ENCODE measurements around the gene TPD52L3. TPM values are rescaled to one million over a fixed set of nuclear protein-coding genes. Genes with fewer than 3 reads are reported as not detected.

Gene TPD52L3
- not detected in 2 replicates for total RNA-seq (2014; rRNA removed; shearing (Covaris generic))

- H3K27ac ChIP-seq, result no peak within 1 kb of the TSS
- H3K9me3 ChIP-seq (replicated peaks), result no peaks in the 10 kb centered on the region
- no peak for DNase-seq (ENCODE audit: low read depth in 1 of 2, low spot score in 2 of 2)
- no peak within 1 kb of the TSS for H3K4me3 ChIP-seq
- H3K36me3 ChIP-seq, result no peaks in the 10 kb centered on the region
- H3K27me3 ChIP-seq (replicated peaks), result no peaks in the 10 kb centered on the region
- H3K4me1 ChIP-seq (replicated peaks), result no peaks in the 10 kb centered on the region
These were observed at the start of gene TPD52L3 for GRCh38 chr9:6328103-6328502. Gene TPD52L3, plus strand, starts transcription at chr9:6328375. Its CDS starts 221 bp downstream, at chr9:6328596.

GRCh38 chr9:6301858-6302257, 26.3 kb upstream of the TPD52L3 start:
- H3K36me3 ChIP-seq, result no peaks in the 10 kb centered on the region
- DNase-seq (ENCODE audit: low read depth in 1 of 2, low spot score in 2 of 2), result no peak
- no peaks in the 10 kb centered on the region for H3K4me1 ChIP-seq (replicated peaks)
- H3K27me3 ChIP-seq (replicated peaks), result no peaks in the 10 kb centered on the region
- no peak overlapping the region for H3K27ac ChIP-seq
- H3K4me3 ChIP-seq, result no peak overlapping the region
- H3K9me3 ChIP-seq (replicated peaks), result no peaks in the 10 kb centered on the region

GRCh38 chr9:6302417-6302816, 25.8 kb upstream of the TPD52L3 start:
- Histone ChIP-seq H3K27ac (no peak overlapping the region), H3K4me3 (no peak overlapping the region), H3K27me3 (replicated peaks) (no peaks in the 10 kb centered on the region), H3K36me3 (no peaks in the 10 kb centered on the region), H3K9me3 (replicated peaks) (no peaks in the 10 kb centered on the region), H3K4me1 (replicated peaks) (no peaks in the 10 kb centered on the region)
- DNase-seq (ENCODE audit: low read depth in 1 of 2, low spot score in 2 of 2), result no peak

GRCh38 chr9:6304232-6304631, 23.9 kb upstream of the TPD52L3 start:
- H3K4me3 ChIP-seq, result no peak overlapping the region
- no peak for DNase-seq (ENCODE audit: low read depth in 1 of 2, low spot score in 2 of 2)
- H3K36me3 ChIP-seq, result no peaks in the 10 kb centered on the region
- no peaks in the 10 kb centered on the region for H3K9me3 ChIP-seq (replicated peaks)
- H3K27me3 ChIP-seq (replicated peaks), result no peaks in the 10 kb centered on the region
- no peak overlapping the region for H3K27ac ChIP-seq
- no peaks in the 10 kb centered on the region for H3K4me1 ChIP-seq (replicated peaks)

GRCh38 chr9:6305954-6306563, 22.1 kb upstream of the TPD52L3 start:
- H3K9me3 ChIP-seq (replicated peaks), result no peaks in the 10 kb centered on the region
- no peak for DNase-seq (ENCODE audit: low read depth in 1 of 2, low spot score in 2 of 2)
- no peaks in the 10 kb centered on the region for H3K27me3 ChIP-seq (replicated peaks)
- H3K36me3 ChIP-seq, result no peaks in the 10 kb centered on the region
- H3K4me3 ChIP-seq, result no peak overlapping the region
- H3K4me1 ChIP-seq (replicated peaks), result no peaks in the 10 kb centered on the region
- H3K27ac ChIP-seq, result no peak overlapping the region

- Histone ChIP-seq H3K4me1 (replicated peaks) (no peaks in the 10 kb centered on the region), H3K4me3 (no peak overlapping the region), H3K27ac (no peak overlapping the region), H3K27me3 (replicated peaks) (no peaks in the 10 kb centered on the region), H3K9me3 (replicated peaks) (no peaks in the 10 kb centered on the region), H3K36me3 (no peaks in the 10 kb centered on the region)
- DNase-seq (ENCODE audit: low read depth in 1 of 2, low spot score in 2 of 2), result no peak
These were observed 20.6 kb upstream of the TPD52L3 start for GRCh38 chr9:6307551-6308096.

- Histone ChIP-seq H3K9me3 (replicated peaks) (no peaks in the 10 kb centered on the region), H3K36me3 (no peaks in the 10 kb centered on the region), H3K27ac (no peak overlapping the region), H3K4me1 (replicated peaks) (no peaks in the 10 kb centered on the region), H3K4me3 (no peak overlapping the region), H3K27me3 (replicated peaks) (no peaks in the 10 kb centered on the region)
- no peak for DNase-seq (ENCODE audit: low read depth in 1 of 2, low spot score in 2 of 2)
These were observed 2.9 kb downstream of the TPD52L3 start for GRCh38 chr9:6330958-6331634.

GRCh38 chr9:6334305-6334704, 6.1 kb downstream of the TPD52L3 start:
- no peaks in the 10 kb centered on the region for H3K27me3 ChIP-seq (replicated peaks)
- H3K27ac ChIP-seq, result no peak overlapping the region
- H3K9me3 ChIP-seq (replicated peaks), result no peaks in the 10 kb centered on the region
- H3K4me3 ChIP-seq, result no peak overlapping the region
- H3K4me1 ChIP-seq (replicated peaks), result no peaks in the 10 kb centered on the region
- DNase-seq (ENCODE audit: low read depth in 1 of 2, low spot score in 2 of 2), result no peak
- H3K36me3 ChIP-seq, result no peaks in the 10 kb centered on the region

- Histone ChIP-seq H3K9me3 (replicated peaks) (no peaks in the 10 kb centered on the region), H3K27ac (no peak overlapping the region), H3K36me3 (no peaks in the 10 kb centered on the region), H3K4me1 (replicated peaks) (no peaks in the 10 kb centered on the region), H3K4me3 (no peak overlapping the region), H3K27me3 (replicated peaks) (no peaks in the 10 kb centered on the region)
- no peak for DNase-seq (ENCODE audit: low read depth in 1 of 2, low spot score in 2 of 2)
These were observed 20.6 kb downstream of the TPD52L3 start for GRCh38 chr9:6348766-6349165.

GRCh38 chr9:6351737-6352136, 23.6 kb downstream of the TPD52L3 start:
- peaks cover 4% of the 10 kb centered on the region; the same call in 1 of the 2 replicates for H3K4me1 ChIP-seq (replicated peaks)
- H3K9me3 ChIP-seq (replicated peaks), result no peaks in the 10 kb centered on the region
- no peak for DNase-seq (ENCODE audit: low read depth in 1 of 2, low spot score in 2 of 2)
- H3K36me3 ChIP-seq, result no peaks in the 10 kb centered on the region
- no peaks in the 10 kb centered on the region for H3K27me3 ChIP-seq (replicated peaks)
- no peak overlapping the region for H3K4me3 ChIP-seq
- no peak overlapping the region for H3K27ac ChIP-seq

- Histone ChIP-seq H3K4me1 (replicated peaks) (peaks cover 4% of the 10 kb centered on the region; the same call in 1 of the 2 replicates), H3K9me3 (replicated peaks) (no peaks in the 10 kb centered on the region), H3K4me3 (no peak overlapping the region), H3K27me3 (replicated peaks) (no peaks in the 10 kb centered on the region), H3K36me3 (no peaks in the 10 kb centered on the region), H3K27ac (no peak overlapping the region)
- peak in 1 of 2 experiments; percentile 28 for DNase-seq (ENCODE audit: low read depth in 1 of 2, low spot score in 2 of 2)
These were observed 26.0 kb downstream of the TPD52L3 start for GRCh38 chr9:6354072-6354686.

GRCh38 chr9:6355728-6356127, 27.6 kb downstream of the TPD52L3 start:
- Histone ChIP-seq H3K9me3 (replicated peaks) (no peaks in the 10 kb centered on the region), H3K36me3 (no peaks in the 10 kb centered on the region), H3K27ac (no peak overlapping the region), H3K27me3 (replicated peaks) (no peaks in the 10 kb centered on the region), H3K4me3 (no peak overlapping the region), H3K4me1 (replicated peaks) (peaks cover 4% of the 10 kb centered on the region; the same call in 1 of the 2 replicates)
- DNase-seq (ENCODE audit: low read depth in 1 of 2, low spot score in 2 of 2), result no peak

GRCh38 chr9:6356441-6356840, 28.3 kb downstream of the TPD52L3 start:
- no peak for DNase-seq (ENCODE audit: low read depth in 1 of 2, low spot score in 2 of 2)
- H3K36me3 ChIP-seq, result no peaks in the 10 kb centered on the region
- no peak overlapping the region for H3K27ac ChIP-seq
- H3K27me3 ChIP-seq (replicated peaks), result no peaks in the 10 kb centered on the region
- no peak overlapping the region for H3K4me3 ChIP-seq
- no peaks in the 10 kb centered on the region for H3K9me3 ChIP-seq (replicated peaks)
- H3K4me1 ChIP-seq (replicated peaks), result peaks cover 4% of the 10 kb centered on the region; the same call in 1 of the 2 replicates

- H3K27ac ChIP-seq, result no peak overlapping the region
- H3K36me3 ChIP-seq, result no peaks in the 10 kb centered on the region
- DNase-seq (ENCODE audit: low read depth in 1 of 2, low spot score in 2 of 2), result no peak
- no peaks in the 10 kb centered on the region for H3K27me3 ChIP-seq (replicated peaks)
- peaks cover 4% of the 10 kb centered on the region; the same call in 1 of the 2 replicates for H3K4me1 ChIP-seq (replicated peaks)
- no peaks in the 10 kb centered on the region for H3K9me3 ChIP-seq (replicated peaks)
- no peak overlapping the region for H3K4me3 ChIP-seq
These were observed 28.7 kb downstream of the TPD52L3 start for GRCh38 chr9:6356904-6357303.
